Psoas muscle (tissue), 8 donors: ENCODE data around the gene PDK1. TPM values are rescaled to one million over a fixed set of nuclear protein-coding genes. Genes with fewer than 3 reads are reported as not detected.

Experiments used
- ATAC-seq, 4 donors: fragments of 200-7000 bp; cut with Tn5 transposase; one replicate each; pipeline ENCODE4 v1.9.1; 2020; ENCODE audit warnings: moderate library complexity in 3 of 4, mild to moderate bottlenecking in 2 of 4
- DNase-seq, 2 donors: peaks; one replicate each; pipeline ENCODE4 v3.0.0-alpha.2; 2020
- H3K27ac ChIP-seq: fragments of 200-600 bp; one replicate; pipeline ENCODE4 v1.8.0; 2022
- H3K27me3 ChIP-seq, 3 donors: fragments of 200-600 bp in 1 of 3; one replicate each; pipeline versions ENCODE4 v1.6.1 to v1.8.0; 2013 to 2022; ENCODE audit warnings: low read length in 2 of 3, mild to moderate bottlenecking in 2 of 3, moderate library complexity in 1 of 3; ENCODE audit not compliant: insufficient read depth in 3 of 3
- H3K36me3 ChIP-seq, 2 donors: fragments of 200-600 bp in 1 of 2; one replicate each; pipeline versions ENCODE4 v1.6.1 to v1.8.0; 2013 to 2022; ENCODE audit warnings: low read depth in 1 of 2, mild to moderate bottlenecking in 1 of 2, moderate library complexity in 1 of 2; ENCODE audit not compliant: insufficient read depth in 1 of 2
- H3K4me1 ChIP-seq: fragments of 200-600 bp; one replicate; pipeline ENCODE4 v1.8.0; 2022
- H3K4me3 ChIP-seq: fragments of 200-600 bp; one replicate; pipeline ENCODE4 v1.8.0; 2022; ENCODE audit warnings: mild to moderate bottlenecking
- H3K9me3 ChIP-seq: fragments of 200-600 bp; one replicate; pipeline ENCODE4 v1.8.0; 2022
- WGBS, 3 donors: extraction: QIAGEN DNeasy Blood & Tissue Kit; methylation state at CpG; one replicate each; pipeline versions ENCODE4 v1.1.6 to v1.1.7; 2013; 5-methylcytosine and 5-hydroxymethylcytosine counted together
- intact Hi-C, 2 donors: fragments of 100-400 bp; cut with DNase I; formaldehyde crosslinking; loops; one replicate each; pipeline versions ENCODE4 v1.11.0 to v1.14.2; 2022
- polyA plus RNA-seq, 3 donors: library from polyadenylated mRNA; stranded (reverse); fragments of 200-250 nt; gene quantifications; one replicate each; pipeline ENCODE4 v1.2.3, GENCODE V29; 2013
- total RNA-seq, 4 donors: library from RNA; stranded (reverse); fragmentation: NEBNext Ultra II Directional in 2 of 4; extraction: Animal tissue kit (Norgen Biotek cat#: 25700) in 2 of 4; gene quantifications; one replicate each; pipeline versions ENCODE4 v1.2.1 to v1.2.4, GENCODE V29; 2021 to 2023
- TF ChIP-seq, protein P1 (sequence below): fragments of 200-600 bp; IDR thresholded peaks from one replicate; pipeline ENCODE4 v1.8.0; 2022; ENCODE audit warnings: antibody characterized with exemption
- donor health status: healthy with polysubstance abuse.
- donor health status: DM: no; HTN: no; CAD: no; lungs with moderate emphysema.
- donor health status: Bipolar disorder and iron deficiency.
- donor health status: healthy.
- donor health status: DM: yes; HTN: yes; CAD: no.
- donor health status: DM: no; HTN: no; CAD: no.
- donor health status: DM: no; HTN: no; CAD: no.
- donor health status: DM: yes; HTN: yes; CAD: no.

The PDK1 gene
- total and polyA plus RNA-seq, 7 donors = 3.3 to 20.4 (median 9.8) TPM

DNA sequence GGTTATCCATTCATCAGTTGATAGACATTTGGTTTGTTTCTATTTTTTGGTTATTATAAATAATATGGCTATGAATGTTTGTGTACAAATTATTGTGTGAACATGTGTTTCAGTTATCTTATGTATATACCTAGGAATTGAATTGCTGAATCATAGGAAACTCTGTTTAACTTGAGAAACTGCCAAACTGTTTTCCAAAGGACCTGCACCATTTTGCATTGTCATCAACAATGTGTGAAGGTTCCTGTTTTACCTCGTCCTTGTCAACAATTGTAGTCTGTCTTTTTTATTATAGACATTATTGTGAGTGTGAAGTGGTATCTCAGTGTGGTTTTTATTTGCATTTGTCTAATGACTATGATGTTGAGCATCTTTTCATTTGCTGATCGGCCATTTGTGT, 17.1 kb downstream of the PDK1 start:
- no peaks in the 10 kb centered on the region for H3K4me1 ChIP-seq
- TF ChIP-seq, protein P1, sequence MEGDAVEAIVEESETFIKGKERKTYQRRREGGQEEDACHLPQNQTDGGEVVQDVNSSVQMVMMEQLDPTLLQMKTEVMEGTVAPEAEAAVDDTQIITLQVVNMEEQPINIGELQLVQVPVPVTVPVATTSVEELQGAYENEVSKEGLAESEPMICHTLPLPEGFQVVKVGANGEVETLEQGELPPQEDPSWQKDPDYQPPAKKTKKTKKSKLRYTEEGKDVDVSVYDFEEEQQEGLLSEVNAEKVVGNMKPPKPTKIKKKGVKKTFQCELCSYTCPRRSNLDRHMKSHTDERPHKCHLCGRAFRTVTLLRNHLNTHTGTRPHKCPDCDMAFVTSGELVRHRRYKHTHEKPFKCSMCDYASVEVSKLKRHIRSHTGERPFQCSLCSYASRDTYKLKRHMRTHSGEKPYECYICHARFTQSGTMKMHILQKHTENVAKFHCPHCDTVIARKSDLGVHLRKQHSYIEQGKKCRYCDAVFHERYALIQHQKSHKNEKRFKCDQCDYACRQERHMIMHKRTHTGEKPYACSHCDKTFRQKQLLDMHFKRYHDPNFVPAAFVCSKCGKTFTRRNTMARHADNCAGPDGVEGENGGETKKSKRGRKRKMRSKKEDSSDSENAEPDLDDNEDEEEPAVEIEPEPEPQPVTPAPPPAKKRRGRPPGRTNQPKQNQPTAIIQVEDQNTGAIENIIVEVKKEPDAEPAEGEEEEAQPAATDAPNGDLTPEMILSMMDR = no peak
- 86 to 94% (median 90%) methylated on average over 2 of the region's 2 CpGs for WGBS, 3 donors
- no peak overlapping the region for H3K4me3 ChIP-seq
- ATAC-seq (no peak), DNase-seq (no peak)
- intact Hi-C loops = no loop called here
- H3K27me3 ChIP-seq = no peaks in the 10 kb centered on the region
- H3K9me3 ChIP-seq = peaks cover 10% of the 10 kb centered on the region
- no peak overlapping the region for H3K27ac ChIP-seq
- H3K36me3 ChIP-seq = peaks cover 0 to 39% of the 10 kb centered on the region in 2 donors

DNA sequence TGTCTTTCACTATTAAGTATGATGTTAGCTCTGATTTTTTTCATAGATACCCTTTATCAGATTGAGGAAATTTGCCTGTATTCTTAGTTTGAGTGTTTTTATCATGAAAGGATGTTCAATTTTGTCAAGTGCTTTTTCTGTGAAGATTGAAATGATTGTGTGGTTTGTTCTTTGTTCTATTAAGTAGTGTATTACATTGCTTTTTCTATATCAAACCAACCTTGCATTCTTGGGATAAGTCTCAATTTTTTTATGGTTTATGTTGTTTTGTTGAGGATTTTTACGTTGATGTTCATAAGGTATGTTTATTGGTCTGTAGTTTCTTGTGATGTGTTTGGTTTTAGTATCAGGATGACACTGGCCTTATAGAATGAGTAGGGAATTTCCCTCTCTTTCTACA, 19.1 kb downstream of the PDK1 start:
- Histone ChIP-seq H3K27ac (no peak overlapping the region), H3K4me1 (no peaks in the 10 kb centered on the region), H3K27me3 (no peaks in the 10 kb centered on the region), H3K9me3 (peaks cover 10% of the 10 kb centered on the region), H3K4me3 (no peak overlapping the region), H3K36me3 (peaks cover 0 to 23% of the 10 kb centered on the region in 2 donors)
- DNase-seq (no peak), ATAC-seq (no peak)
- TF ChIP-seq, protein P1 = no peak
- WGBS, 3 donors = 92 to 100% (median 97%) methylated on average over 1 of the region's 1 CpG
- intact Hi-C loops = no loop called here

DNA sequence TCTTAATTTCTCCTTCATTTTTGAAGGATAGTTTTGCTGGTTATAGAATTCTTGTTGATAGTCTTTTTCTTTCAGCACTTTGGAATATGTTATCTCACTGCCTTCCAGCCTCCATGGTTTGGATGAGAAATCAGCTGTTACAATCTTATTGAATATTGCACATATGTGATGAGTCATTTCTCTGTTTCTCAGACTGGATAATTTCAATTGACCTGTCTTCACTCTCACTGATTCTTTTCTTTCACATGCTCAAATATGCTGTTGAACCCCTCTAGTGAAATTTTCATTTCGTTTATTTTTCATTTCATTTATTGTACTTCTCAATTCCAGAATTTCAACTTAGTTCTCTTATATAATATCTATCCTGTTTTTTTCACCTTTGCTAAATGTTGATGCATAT, 22.2 kb downstream of the PDK1 start:
- Histone ChIP-seq H3K4me3 (no peak overlapping the region), H3K36me3 (peaks cover 0 to 11% of the 10 kb centered on the region in 2 donors), H3K9me3 (peaks cover 10% of the 10 kb centered on the region), H3K27ac (no peak overlapping the region), H3K27me3 (no peaks in the 10 kb centered on the region), H3K4me1 (no peaks in the 10 kb centered on the region)
- intact Hi-C loops = no loop called here
- ATAC-seq = no peak
- WGBS, 3 donors = 88 to 100% (median 98%) methylated on average over 1 of the region's 1 CpG
- DNase-seq = no peak
- TF ChIP-seq, protein P1 = no peak

DNA sequence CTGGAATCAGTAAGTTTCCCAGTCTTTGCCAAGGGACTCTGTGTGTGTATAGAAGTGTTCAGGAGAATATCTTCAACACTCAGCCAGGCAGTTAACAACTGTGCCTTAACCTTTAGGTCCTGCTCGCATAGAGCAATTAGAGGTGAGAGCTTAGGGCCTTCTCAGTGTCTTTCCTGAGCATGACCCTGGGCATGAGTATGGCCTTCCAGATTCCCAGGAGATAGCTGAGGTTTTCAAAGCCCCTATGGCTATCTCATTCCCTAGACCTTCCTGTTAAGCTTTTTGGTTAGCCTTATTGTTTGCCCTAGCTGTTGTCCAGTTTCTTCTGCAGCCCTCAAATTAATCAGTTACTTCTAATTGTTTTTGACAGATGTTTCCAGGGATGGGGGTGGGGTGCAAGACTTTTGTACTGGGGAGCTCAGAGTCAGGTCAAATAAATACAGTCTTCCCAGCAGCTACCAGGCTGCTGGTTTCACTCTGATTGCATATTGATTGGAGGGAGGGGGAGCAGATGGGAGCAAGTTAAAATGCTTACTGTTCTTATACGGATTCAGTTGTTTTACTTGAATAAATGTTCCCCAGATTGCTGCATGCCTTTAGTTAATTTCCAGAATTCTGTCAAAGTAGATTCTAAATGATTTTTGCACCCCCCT, 23.1 kb downstream of the PDK1 start:
- H3K9me3 ChIP-seq = peaks cover 10% of the 10 kb centered on the region
- DNase-seq = no peak
- H3K27me3 ChIP-seq = no peaks in the 10 kb centered on the region
- no peak overlapping the region for H3K27ac ChIP-seq
- WGBS, 3 donors = 96 to 98% (median 98%) methylated on average over 2 of the region's 2 CpGs
- peaks cover 0 to 11% of the 10 kb centered on the region in 2 donors for H3K36me3 ChIP-seq
- H3K4me3 ChIP-seq = no peak overlapping the region
- ATAC-seq = no peak
- TF ChIP-seq, protein P1 = no peak
- H3K4me1 ChIP-seq = no peaks in the 10 kb centered on the region
- intact Hi-C loops = no loop called here

DNA sequence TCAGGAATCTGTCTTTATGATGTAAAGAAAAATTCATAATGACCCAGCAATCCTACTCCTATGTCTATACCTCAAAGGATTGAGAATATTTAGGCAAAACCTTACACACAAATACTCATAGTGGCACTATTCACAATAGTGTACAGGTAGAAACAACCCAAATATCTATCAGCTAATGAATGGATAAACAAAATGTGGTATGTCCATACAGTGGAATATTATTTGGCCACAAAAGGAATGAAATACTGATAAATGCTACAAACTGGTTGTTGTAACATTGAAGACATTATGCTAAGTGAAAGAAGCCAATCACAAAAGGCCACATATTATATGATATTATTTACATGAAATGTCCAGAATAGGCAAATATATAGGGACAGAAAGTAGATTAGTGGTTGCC, 24.7 kb downstream of the PDK1 start:
- Histone ChIP-seq H3K27ac (no peak overlapping the region), H3K36me3 (peaks cover 0 to 11% of the 10 kb centered on the region in 2 donors), H3K9me3 (no peaks in the 10 kb centered on the region), H3K4me3 (no peak overlapping the region), H3K27me3 (no peaks in the 10 kb centered on the region), H3K4me1 (no peaks in the 10 kb centered on the region)
- no peak for DNase-seq
- ATAC-seq = no peak
- intact Hi-C loops = no loop called here
- TF ChIP-seq, protein P1 = no peak
